GM12878 (cell line): Measurements from ENCODE around the gene MAPRE2. TPM values are rescaled to one million over a fixed set of nuclear protein-coding genes. Genes with fewer than 3 reads are reported as not detected.

Experiments used
- ATAC-seq: fragments of 200-7000 bp; cut with Tn5 transposase; 3 replicates; pipeline ENCODE4 v1.9.1; 2020; ENCODE audit warnings: mild to moderate bottlenecking, moderate library complexity
- BruUV-seq: library from RNA; stranded (reverse); fragments of 400-500 nt; replicated peaks from 2 replicates; lab custom pipeline; 2021; lab: Mats Ljungman, UMichigan
- CTCF ChIA-PET: fragments of 300-600 bp; sonication (Branson Sonifier 250); formaldehyde crosslinking; extraction: SDS; loops from one replicate; lab custom pipeline; 2021; ENCODE audit warnings: inconsistent platforms; lab: Yijun Ruan, JAX
- POLR2A ChIA-PET: fragments of 350-600 bp; formaldehyde crosslinking; extraction: SDS; loops from one replicate; lab custom pipeline; 2021; ENCODE audit warnings: inconsistent platforms; lab: Charles Lee
- RAD21 ChIA-PET: fragments of 300-600 bp; sonication (Branson Sonifier 250); formaldehyde crosslinking; loops from one replicate; lab custom pipeline; 2023; ENCODE audit warnings: antibody characterized with exemption; ENCODE audit not compliant: unreplicated experiment; lab: Charles Lee
- SMC1A ChIA-PET: fragments of 300-600 bp; sonication (Branson Sonifier 250); formaldehyde crosslinking; loops from one replicate; lab custom pipeline; 2023; ENCODE audit not compliant: unreplicated experiment, uncharacterized antibody; lab: Charles Lee
- DNase-seq: peaks from one replicate; pipeline ENCODE4 v3.0.0-alpha.2; 2011; ENCODE audit warnings: low read depth, low spot score
- FAIRE-seq: peaks from 3 replicates; lab custom pipeline; 2011; peaks lifted over from hg19 to GRCh38; lab: Jason Lieb, UNC
- H2AFZ ChIP-seq: 2 replicates; pipeline ENCODE4 v1.6.0; 2011; ENCODE audit warnings: low read depth, low read length, control low read depth; ENCODE audit not compliant: control insufficient read depth
- H3K27ac ChIP-seq: 2 replicates; pipeline ENCODE4 v1.5.1; 2011; ENCODE audit warnings: control low read depth; ENCODE audit not compliant: control insufficient read depth, insufficient read depth
- H3K27me3 ChIP-seq, 2 experiments: replicated peaks in 1 of 2; 2 replicates each; pipeline versions ENCODE4 v1.6.0 to v1.6.1; 2011; ENCODE audit warnings: low read length in 1 of 2; ENCODE audit not compliant: control insufficient read depth in 2 of 2, insufficient read depth in 2 of 2
- H3K36me3 ChIP-seq, 2 experiments: 2 replicates each; pipeline ENCODE4 v1.5.1; 2011; ENCODE audit warnings: low read length in 1 of 2; ENCODE audit not compliant: control insufficient read depth in 2 of 2, insufficient read depth in 2 of 2
- H3K4me1 ChIP-seq: 2 replicates; pipeline ENCODE4 v1.6.1; 2011; ENCODE audit warnings: mild to moderate bottlenecking, low read length, moderate library complexity, mixed read lengths; ENCODE audit not compliant: control insufficient read depth, insufficient read depth
- H3K4me2 ChIP-seq: 2 replicates; pipeline ENCODE4 v1.6.0; 2011; ENCODE audit warnings: control low read depth; ENCODE audit not compliant: control insufficient read depth, insufficient read depth
- H3K4me3 ChIP-seq: fragments of 200-600 bp; sonication (generic); 2 replicates; pipeline ENCODE4 v1.5.1; 2016
- H3K79me2 ChIP-seq: 2 replicates; pipeline ENCODE4 v1.6.0; 2011; ENCODE audit warnings: low read length; ENCODE audit not compliant: control insufficient read depth, insufficient read depth
- H3K9ac ChIP-seq: 2 replicates; pipeline ENCODE4 v1.8.0; 2011; ENCODE audit warnings: low read length, control low read depth, mixed read lengths; ENCODE audit not compliant: control insufficient read depth, insufficient read depth
- H3K9me3 ChIP-seq: replicated peaks from 3 replicates; pipeline ENCODE4 v1.5.1; 2011; ENCODE audit warnings: mild to moderate bottlenecking, low read length; ENCODE audit not compliant: control insufficient read depth, insufficient read depth
- H4K20me1 ChIP-seq: 2 replicates; pipeline ENCODE4 v1.6.0; 2011; ENCODE audit not compliant: control insufficient read depth, insufficient read depth
- BRCA1 ChIP-seq: IDR thresholded peaks from 2 replicates; pipeline ENCODE4 v1.6.1; 2011; ENCODE audit warnings: low read depth, low read length, improper control_type of control experiment
- ETV6 ChIP-seq, 2 experiments: fragments of 450-650 bp in 1 of 2; IDR thresholded peaks in 1 of 2; conservative IDR thresholded peaks in 1 of 2; 2 replicates each; pipeline ENCODE4 v1.6.1; 2014; ENCODE audit warnings: antibody characterized with exemption in 1 of 2, borderline replicate concordance in 1 of 2, low read depth in 1 of 2, mild to moderate bottlenecking in 1 of 2, moderate library complexity in 1 of 2
- EZH2 ChIP-seq: IDR thresholded peaks from 2 replicates; pipeline ENCODE4 v1.6.1; 2012; ENCODE audit warnings: low read depth, mild to moderate bottlenecking, control low read depth, inconsistent platforms, low read length, borderline replicate concordance; ENCODE audit not compliant: control insufficient read depth
- GABPA ChIP-seq: IDR thresholded peaks from 2 replicates; pipeline ENCODE4 v1.6.1; 2014; ENCODE audit warnings: antibody characterized with exemption, low read depth, mild to moderate bottlenecking, inconsistent platforms
- GATAD2B ChIP-seq: fragments of 450-650 bp; conservative IDR thresholded peaks from 2 replicates; pipeline ENCODE4 v1.6.1; 2017; ENCODE audit warnings: low read depth, mild to moderate bottlenecking, moderate library complexity
- JUNB ChIP-seq: IDR thresholded peaks from 2 replicates; pipeline ENCODE4 v1.6.1; 2016; ENCODE audit warnings: antibody characterized with exemption, mild to moderate bottlenecking
- NFIC ChIP-seq: IDR thresholded peaks from 2 replicates; pipeline ENCODE4 v1.6.1; 2012; ENCODE audit warnings: low read depth, mild to moderate bottlenecking, inconsistent platforms, low read length, moderate library complexity
- NR2C1 ChIP-seq: fragments of 450-650 bp; IDR thresholded peaks from 2 replicates; pipeline ENCODE4 v1.6.1; 2017; ENCODE audit warnings: antibody characterized with exemption, mild to moderate bottlenecking, moderate library complexity
- NRF1 ChIP-seq: conservative IDR thresholded peaks from 2 replicates; pipeline ENCODE4 v1.6.1; 2011; ENCODE audit warnings: mild to moderate bottlenecking, low read depth, low read length, improper control_type of control experiment
- PML ChIP-seq: IDR thresholded peaks from 2 replicates; pipeline ENCODE4 v1.6.1; 2012; ENCODE audit warnings: low read length, inconsistent platforms
- ZNF274 ChIP-seq: IDR thresholded peaks from one replicate; pipeline ENCODE4 v1.8.0; 2011; ENCODE audit not compliant: insufficient read length, insufficient read depth
- WGBS: methylation state at CpG from one replicate; pipeline ENCODE4 v1.1.6; 2016; ENCODE audit warnings: low lambda C conversion rate; ENCODE audit not compliant: insufficient replicate concordance, insufficient coverage; ENCODE audit errors: missing lambda C conversion rate; 5-methylcytosine and 5-hydroxymethylcytosine counted together
- in situ Hi-C: fragments of 300-500 bp; cut with MboI; formaldehyde crosslinking; loops from 9 replicates; pipeline ENCODE4 v1.14.3; 2018; ENCODE audit warnings: mixed read lengths
- intact Hi-C: fragments of 100-400 bp; cut with micrococcal nuclease; formaldehyde crosslinking; loops from one replicate; pipeline ENCODE4 v1.14.2; 2022; ENCODE audit not compliant: unreplicated experiment
- polyA plus RNA-seq, 11 experiments: library from polyadenylated mRNA; depleted of rRNA in 4 of 11; unstranded in 6 of 11; stranded (reverse) in 5 of 11; fragments of >200 nt; fragmentation: Nextera tagmentation in 4 of 11; fragmentation: Illumina TruSeq in 1 of 11; extraction: Ambion mirVana in 4 of 11; extraction: Trizol in 1 of 11; gene quantifications; 1 replicate in 1 of 11; 2 replicates in 10 of 11; pipeline versions ENCODE4 v1.2.1 to v1.2.3, GENCODE V29; 2011 to 2016; ENCODE audit warnings: inconsistent platforms in 2 of 11, missing spikeins in 2 of 11, low read depth in 1 of 11
- total RNA-seq, 4 experiments: library from RNA; depleted of rRNA in 3 of 4; stranded (reverse); fragments of >200 nt in 3 of 4; fragmentation: Illumina TruSeq in 1 of 4; extraction: Trizol in 1 of 4; gene quantifications; 2 replicates each; pipeline versions ENCODE4 v1.2.1 to v1.2.3, GENCODE V29; 2013 to 2021
- TF ChIP-seq, protein P1 (sequence below): fragments of 450-650 bp; IDR thresholded peaks from 2 replicates; pipeline ENCODE4 v1.6.1; 2018; ENCODE audit warnings: mild to moderate bottlenecking, low read depth, moderate library complexity; ENCODE audit not compliant: partially characterized antibody
- TF ChIP-seq, protein P2 (sequence below): IDR thresholded peaks from 2 replicates; pipeline ENCODE4 v1.6.1; 2012; ENCODE audit warnings: improper control_type of control experiment, low read depth, low read length; ENCODE audit not compliant: insufficient replicate concordance
- TF ChIP-seq, protein P3 (sequence below): IDR thresholded peaks from 2 replicates; pipeline ENCODE4 v1.6.1; 2011; ENCODE audit warnings: low read depth, mild to moderate bottlenecking, low read length, moderate library complexity, borderline replicate concordance; ENCODE audit errors: extremely low read depth

Gene MAPRE2
- total and polyA plus RNA-seq, 10 of the 15 experiments (the other 5 are each of a cell fraction or from before 2014, with no cell fraction given): 11.0 to 50.6 (median 24.0) TPM

DNA sequence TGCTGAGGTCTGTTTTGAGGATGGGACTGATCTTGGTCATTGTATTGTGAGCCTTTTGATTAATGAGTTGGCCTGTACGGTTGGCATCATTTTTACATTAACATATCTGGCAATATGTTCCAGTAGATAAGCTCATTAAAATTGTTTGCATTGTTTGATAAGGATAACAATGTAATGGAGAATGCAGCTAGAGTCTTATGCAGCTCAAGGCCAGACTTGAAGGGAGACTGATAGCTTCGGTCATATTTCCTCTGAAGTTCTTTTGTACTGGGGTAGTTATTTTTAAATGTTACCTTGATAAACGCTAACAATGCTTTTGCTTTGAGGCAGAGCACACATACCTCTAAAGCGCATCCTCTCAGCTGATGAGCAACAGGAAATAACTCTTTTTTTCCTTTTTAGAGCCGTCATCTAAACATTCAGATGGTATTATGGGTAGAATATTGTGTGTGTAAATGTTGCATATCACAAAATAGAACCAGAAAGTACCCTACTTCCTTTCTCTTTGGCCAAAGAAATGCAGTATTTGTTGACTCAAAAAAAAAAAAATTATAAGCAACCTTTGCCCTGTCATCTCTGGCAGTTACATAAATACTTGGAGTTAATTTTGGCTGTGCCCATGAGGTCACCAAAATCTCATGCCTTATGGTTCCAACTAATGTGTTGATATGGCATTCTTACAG lies 1.3 kb downstream of the MAPRE2 start:
- ATAC-seq (peak; percentile 22), FAIRE-seq (no peak), DNase-seq (no peak)
- H3K9ac ChIP-seq: peak overlapping the region; percentile 10
- H3K4me1 ChIP-seq: peaks cover 16% of the 10 kb centered on the region
- peak overlapping the region; percentile 45 for H3K27ac ChIP-seq
- H3K9me3 ChIP-seq: no peaks in the 10 kb centered on the region
- peak overlapping the region; percentile 78 for H3K4me3 ChIP-seq
- peak overlapping the region; percentile 25 for H2AFZ ChIP-seq
- no peaks in the 10 kb centered on the region for H4K20me1 ChIP-seq
- H3K79me2 ChIP-seq: peaks cover 53% of the 10 kb centered on the region
- POLR2A ChIA-PET: interaction anchor here (0.7 to 4.1 kb wide), 4 partner anchors 8 to 247 kb away, joined by 3 to 49 read pairs (median 8); partner anchors contain the start of gene ZSCAN30
- peak overlapping the region; percentile 18 for H3K4me2 ChIP-seq
- no peaks in the 10 kb centered on the region for H3K27me3 ChIP-seq
- RAD21 ChIA-PET: interaction anchor here (0.8 to 5.4 kb wide), 7 partner anchors 8 to 176 kb away, joined by 3 to 82 read pairs (median 4); no protein-coding TSS in a partner anchor
- SMC1A ChIA-PET: interaction anchor here (0.6 to 5.5 kb wide), 9 partner anchors 9 to 668 kb away, joined by 3 to 53 read pairs (median 4); no protein-coding TSS in a partner anchor
- no TSS peak for BruUV-seq
- 3% methylated on average over 5 of the region's 5 CpGs for WGBS
- in situ Hi-C loops: no loop called here
- H3K36me3 ChIP-seq: no peaks in the 10 kb centered on the region
- CTCF ChIA-PET: interaction anchor here (0.6 to 2.8 kb wide), 7 partner anchors 10 to 198 kb away, joined by 3 to 14 read pairs (median 3); partner anchors contain the start of gene ZNF397
- intact Hi-C loops: loop anchor here (5.0 to 10.0 kb wide), 3 partner anchors 250 to 572 kb away; partner anchors contain the start of genes ZNF24 and ZSCAN30
- TF ChIP-seq PML (no peak), ETV6 (conservative IDR thresholded peaks at IDR 0.05 in 1 of 2, IDR thresholded peaks at IDR 0.05 in 1 of 2; ENCODE audit: borderline replicate concordance in 1 of 2, low read depth in 1 of 2) (no peak), BRCA1 (no peak), GABPA (no peak), GATAD2B (no peak), NRF1 (no peak), NFIC (no peak), EZH2 (no peak), NR2C1 (no peak; the same call in 1 of the 2 replicates), JUNB (peak; percentile 30; the same call in 1 of the 2 replicates), ZNF274 (no peak)
- TF ChIP-seq, protein P1, sequence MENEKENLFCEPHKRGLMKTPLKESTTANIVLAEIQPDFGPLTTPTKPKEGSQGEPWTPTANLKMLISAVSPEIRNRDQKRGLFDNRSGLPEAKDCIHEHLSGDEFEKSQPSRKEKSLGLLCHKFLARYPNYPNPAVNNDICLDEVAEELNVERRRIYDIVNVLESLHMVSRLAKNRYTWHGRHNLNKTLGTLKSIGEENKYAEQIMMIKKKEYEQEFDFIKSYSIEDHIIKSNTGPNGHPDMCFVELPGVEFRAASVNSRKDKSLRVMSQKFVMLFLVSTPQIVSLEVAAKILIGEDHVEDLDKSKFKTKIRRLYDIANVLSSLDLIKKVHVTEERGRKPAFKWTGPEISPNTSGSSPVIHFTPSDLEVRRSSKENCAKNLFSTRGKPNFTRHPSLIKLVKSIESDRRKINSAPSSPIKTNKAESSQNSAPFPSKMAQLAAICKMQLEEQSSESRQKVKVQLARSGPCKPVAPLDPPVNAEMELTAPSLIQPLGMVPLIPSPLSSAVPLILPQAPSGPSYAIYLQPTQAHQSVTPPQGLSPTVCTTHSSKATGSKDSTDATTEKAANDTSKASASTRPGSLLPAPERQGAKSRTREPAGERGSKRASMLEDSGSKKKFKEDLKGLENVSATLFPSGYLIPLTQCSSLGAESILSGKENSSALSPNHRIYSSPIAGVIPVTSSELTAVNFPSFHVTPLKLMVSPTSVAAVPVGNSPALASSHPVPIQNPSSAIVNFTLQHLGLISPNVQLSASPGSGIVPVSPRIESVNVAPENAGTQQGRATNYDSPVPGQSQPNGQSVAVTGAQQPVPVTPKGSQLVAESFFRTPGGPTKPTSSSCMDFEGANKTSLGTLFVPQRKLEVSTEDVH: no peak
- TF ChIP-seq, protein P2, sequence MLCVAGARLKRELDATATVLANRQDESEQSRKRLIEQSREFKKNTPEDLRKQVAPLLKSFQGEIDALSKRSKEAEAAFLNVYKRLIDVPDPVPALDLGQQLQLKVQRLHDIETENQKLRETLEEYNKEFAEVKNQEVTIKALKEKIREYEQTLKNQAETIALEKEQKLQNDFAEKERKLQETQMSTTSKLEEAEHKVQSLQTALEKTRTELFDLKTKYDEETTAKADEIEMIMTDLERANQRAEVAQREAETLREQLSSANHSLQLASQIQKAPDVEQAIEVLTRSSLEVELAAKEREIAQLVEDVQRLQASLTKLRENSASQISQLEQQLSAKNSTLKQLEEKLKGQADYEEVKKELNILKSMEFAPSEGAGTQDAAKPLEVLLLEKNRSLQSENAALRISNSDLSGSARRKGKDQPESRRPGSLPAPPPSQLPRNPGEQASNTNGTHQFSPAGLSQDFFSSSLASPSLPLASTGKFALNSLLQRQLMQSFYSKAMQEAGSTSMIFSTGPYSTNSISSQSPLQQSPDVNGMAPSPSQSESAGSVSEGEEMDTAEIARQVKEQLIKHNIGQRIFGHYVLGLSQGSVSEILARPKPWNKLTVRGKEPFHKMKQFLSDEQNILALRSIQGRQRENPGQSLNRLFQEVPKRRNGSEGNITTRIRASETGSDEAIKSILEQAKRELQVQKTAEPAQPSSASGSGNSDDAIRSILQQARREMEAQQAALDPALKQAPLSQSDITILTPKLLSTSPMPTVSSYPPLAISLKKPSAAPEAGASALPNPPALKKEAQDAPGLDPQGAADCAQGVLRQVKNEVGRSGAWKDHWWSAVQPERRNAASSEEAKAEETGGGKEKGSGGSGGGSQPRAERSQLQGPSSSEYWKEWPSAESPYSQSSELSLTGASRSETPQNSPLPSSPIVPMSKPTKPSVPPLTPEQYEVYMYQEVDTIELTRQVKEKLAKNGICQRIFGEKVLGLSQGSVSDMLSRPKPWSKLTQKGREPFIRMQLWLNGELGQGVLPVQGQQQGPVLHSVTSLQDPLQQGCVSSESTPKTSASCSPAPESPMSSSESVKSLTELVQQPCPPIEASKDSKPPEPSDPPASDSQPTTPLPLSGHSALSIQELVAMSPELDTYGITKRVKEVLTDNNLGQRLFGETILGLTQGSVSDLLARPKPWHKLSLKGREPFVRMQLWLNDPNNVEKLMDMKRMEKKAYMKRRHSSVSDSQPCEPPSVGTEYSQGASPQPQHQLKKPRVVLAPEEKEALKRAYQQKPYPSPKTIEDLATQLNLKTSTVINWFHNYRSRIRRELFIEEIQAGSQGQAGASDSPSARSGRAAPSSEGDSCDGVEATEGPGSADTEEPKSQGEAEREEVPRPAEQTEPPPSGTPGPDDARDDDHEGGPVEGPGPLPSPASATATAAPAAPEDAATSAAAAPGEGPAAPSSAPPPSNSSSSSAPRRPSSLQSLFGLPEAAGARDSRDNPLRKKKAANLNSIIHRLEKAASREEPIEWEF: no peak
- TF ChIP-seq, protein P3, sequence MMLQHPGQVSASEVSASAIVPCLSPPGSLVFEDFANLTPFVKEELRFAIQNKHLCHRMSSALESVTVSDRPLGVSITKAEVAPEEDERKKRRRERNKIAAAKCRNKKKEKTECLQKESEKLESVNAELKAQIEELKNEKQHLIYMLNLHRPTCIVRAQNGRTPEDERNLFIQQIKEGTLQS: no peak
